H1 (cell line): ENCODE data around the gene C22orf39. TPM values are rescaled to one million over a fixed set of nuclear protein-coding genes. Genes with fewer than 3 reads are reported as not detected.

Source experiments
- JUN ChIP-seq: IDR thresholded peaks from 2 replicates; pipeline ENCODE4 v1.6.1; 2011; ENCODE audit warnings: low read depth, mild to moderate bottlenecking, improper control_type of control experiment, low read length
- NANOG ChIP-seq: IDR thresholded peaks from 2 replicates; pipeline ENCODE4 v1.6.1; 2011; ENCODE audit warnings: low read length, low read depth, mild to moderate bottlenecking, inconsistent platforms; ENCODE audit not compliant: insufficient read depth, poor library complexity, severe bottlenecking
- polyA plus RNA-seq, 7 experiments: library from polyadenylated mRNA; depleted of rRNA in 3 of 7; stranded (reverse) in 5 of 7; unstranded in 2 of 7; fragments of >200 nt in 5 of 7; fragments of 200-250 nt in 2 of 7; gene quantifications; 1 replicate in 5 of 7; 2 replicates in 1 of 7; 4 replicates in 1 of 7; pipeline versions ENCODE4 v1.2.1 to v1.2.3, GENCODE V29; 2011 to 2013; ENCODE audit warnings: missing spikeins in 2 of 7, mixed read lengths in 2 of 7
- total RNA-seq: library from RNA; stranded (reverse); fragmentation: NEBNext Ultra II Directional; extraction: Animal tissue kit (Norgen Biotek cat#: 25700); gene quantifications from 2 replicates; pipeline ENCODE4 v1.2.1, GENCODE V29; 2021

Gene C22orf39
- total and polyA plus RNA-seq, 2 of the 8 experiments (the other 6 are each of a cell fraction or from before 2014, with no cell fraction given), result 22.7 to 27.7 TPM

GRCh38 chr22:19420321-19420720 lies 27.2 kb downstream of the C22orf39 start (continued):
- TF ChIP-seq NANOG (no peak), JUN (no peak)
- TF ChIP-seq, all 59 proteins: peak for 0
